Calu3 (cell line): ENCODE results near the gene GRK3. TPM values are rescaled to one million over a fixed set of nuclear protein-coding genes. Genes with fewer than 3 reads are reported as not detected.
A peak's percentile ranks its signal among the peaks of the same experiment; 100 is the strongest.

ENCODE experiments used
- BruUV-seq: library from RNA; stranded (reverse); fragments of 400-500 nt; replicated peaks from 2 replicates; lab custom pipeline; 2021; lab: Mats Ljungman, UMichigan
- CTCF ChIA-PET: fragments of 300-600 bp; sonication (Branson Sonifier 250); formaldehyde crosslinking; loops from one replicate; lab custom pipeline; 2022; ENCODE audit warnings: antibody characterized with exemption; lab: Charles Lee
- DNase-seq: peaks from one replicate; pipeline ENCODE4 v3.0.0; 2022
- H3K27ac Mint-ChIP-seq: one replicate; pipeline ENCODE4 v1.8.0; 2022; ENCODE audit warnings: mixed read lengths; ENCODE audit not compliant: unreplicated experiment
- H3K27me3 Mint-ChIP-seq: one replicate; pipeline ENCODE4 v1.8.0; 2022; ENCODE audit warnings: mixed read lengths; ENCODE audit not compliant: unreplicated experiment
- H3K36me3 Mint-ChIP-seq: one replicate; pipeline ENCODE4 v1.8.0; 2022; ENCODE audit warnings: mild to moderate bottlenecking, moderate library complexity, mixed read lengths; ENCODE audit not compliant: insufficient read depth, unreplicated experiment
- H3K4me1 Mint-ChIP-seq: one replicate; pipeline ENCODE4 v1.8.0; 2022; ENCODE audit warnings: mild to moderate bottlenecking, low read depth, mixed read lengths; ENCODE audit not compliant: unreplicated experiment
- H3K4me3 Mint-ChIP-seq: one replicate; pipeline ENCODE4 v1.8.0; 2022; ENCODE audit warnings: mild to moderate bottlenecking, low read depth, moderate library complexity, mixed read lengths; ENCODE audit not compliant: unreplicated experiment
- H3K9me3 Mint-ChIP-seq: one replicate; pipeline ENCODE4 v1.8.0; 2022; ENCODE audit warnings: low read depth, mixed read lengths; ENCODE audit not compliant: unreplicated experiment
- intact Hi-C: fragments of 100-400 bp; cut with micrococcal nuclease; formaldehyde crosslinking; loops from one replicate; pipeline ENCODE4 v1.10.0; 2022; ENCODE audit not compliant: unreplicated experiment
- total RNA-seq: library from RNA; stranded (reverse); gene quantifications from 2 replicates; pipeline ENCODE4 v1.2.3, GENCODE V29; 2022
- TF ChIP-seq, protein P1 (sequence below): fragments of 200-600 bp; IDR thresholded peaks from one replicate; pipeline ENCODE4 v1.8.0; 2022; ENCODE audit warnings: antibody characterized with exemption; ENCODE audit not compliant: unreplicated experiment

The GRK3 gene
- total RNA-seq, 1 experiment from 2014 or later, result 12.0 TPM

DNA sequence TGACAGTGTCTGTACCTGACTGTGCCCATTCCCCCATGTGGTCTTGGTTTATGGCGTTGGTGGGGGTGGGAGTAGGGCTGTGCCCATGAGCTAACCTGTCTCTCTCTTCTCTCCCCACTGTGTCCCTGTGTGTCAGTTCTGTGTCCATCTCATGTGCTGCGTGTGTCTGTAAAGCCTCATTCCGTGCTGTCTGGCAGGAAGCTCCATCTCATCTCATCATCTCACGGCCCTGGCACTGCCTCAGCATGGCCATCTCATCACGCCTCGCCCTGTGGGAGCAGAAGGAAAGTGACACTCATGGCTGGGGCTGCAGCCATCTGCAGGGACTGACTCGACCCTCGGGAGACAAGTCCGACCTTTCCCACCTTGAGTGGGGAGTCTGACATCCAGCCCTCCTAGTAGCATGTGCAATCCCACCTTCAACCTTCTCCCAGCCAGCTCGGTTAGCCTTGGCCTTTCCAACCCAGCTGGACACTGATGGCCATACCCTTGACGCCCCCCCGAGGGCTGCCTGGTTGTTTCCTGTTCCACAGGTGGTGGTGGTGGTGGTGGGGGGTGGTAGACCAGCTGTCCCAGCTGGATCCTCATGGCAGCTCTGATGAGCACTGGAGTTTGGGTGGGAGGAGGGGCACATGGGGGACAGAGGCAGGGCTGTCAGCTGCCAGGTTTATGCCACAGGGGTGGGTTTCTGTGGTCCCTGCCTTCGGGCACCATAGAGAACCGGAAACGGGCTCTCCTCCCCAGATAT lies 196.5 kb downstream of the GRK3 start:
- no peak overlapping the region for H3K4me3 Mint-ChIP-seq
- TF ChIP-seq, protein P1, sequence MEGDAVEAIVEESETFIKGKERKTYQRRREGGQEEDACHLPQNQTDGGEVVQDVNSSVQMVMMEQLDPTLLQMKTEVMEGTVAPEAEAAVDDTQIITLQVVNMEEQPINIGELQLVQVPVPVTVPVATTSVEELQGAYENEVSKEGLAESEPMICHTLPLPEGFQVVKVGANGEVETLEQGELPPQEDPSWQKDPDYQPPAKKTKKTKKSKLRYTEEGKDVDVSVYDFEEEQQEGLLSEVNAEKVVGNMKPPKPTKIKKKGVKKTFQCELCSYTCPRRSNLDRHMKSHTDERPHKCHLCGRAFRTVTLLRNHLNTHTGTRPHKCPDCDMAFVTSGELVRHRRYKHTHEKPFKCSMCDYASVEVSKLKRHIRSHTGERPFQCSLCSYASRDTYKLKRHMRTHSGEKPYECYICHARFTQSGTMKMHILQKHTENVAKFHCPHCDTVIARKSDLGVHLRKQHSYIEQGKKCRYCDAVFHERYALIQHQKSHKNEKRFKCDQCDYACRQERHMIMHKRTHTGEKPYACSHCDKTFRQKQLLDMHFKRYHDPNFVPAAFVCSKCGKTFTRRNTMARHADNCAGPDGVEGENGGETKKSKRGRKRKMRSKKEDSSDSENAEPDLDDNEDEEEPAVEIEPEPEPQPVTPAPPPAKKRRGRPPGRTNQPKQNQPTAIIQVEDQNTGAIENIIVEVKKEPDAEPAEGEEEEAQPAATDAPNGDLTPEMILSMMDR, result no peak
- intact Hi-C loops, result no loop called here
- peaks cover 3% of the 10 kb centered on the region for H3K27me3 Mint-ChIP-seq
- DNase-seq, result no peak
- CTCF ChIA-PET, result interaction anchor here (0.5 to 0.7 kb wide), 3 partner anchors 121 to 831 kb away, joined by 3 to 6 read pairs (median 3); no protein-coding TSS in a partner anchor
- H3K4me1 Mint-ChIP-seq, result peaks cover 25% of the 10 kb centered on the region
- H3K9me3 Mint-ChIP-seq, result peaks cover 4% of the 10 kb centered on the region
- no TSS peak for BruUV-seq
- H3K36me3 Mint-ChIP-seq, result peaks cover 12% of the 10 kb centered on the region
- H3K27ac Mint-ChIP-seq, result peak overlapping the region; percentile 84

DNA sequence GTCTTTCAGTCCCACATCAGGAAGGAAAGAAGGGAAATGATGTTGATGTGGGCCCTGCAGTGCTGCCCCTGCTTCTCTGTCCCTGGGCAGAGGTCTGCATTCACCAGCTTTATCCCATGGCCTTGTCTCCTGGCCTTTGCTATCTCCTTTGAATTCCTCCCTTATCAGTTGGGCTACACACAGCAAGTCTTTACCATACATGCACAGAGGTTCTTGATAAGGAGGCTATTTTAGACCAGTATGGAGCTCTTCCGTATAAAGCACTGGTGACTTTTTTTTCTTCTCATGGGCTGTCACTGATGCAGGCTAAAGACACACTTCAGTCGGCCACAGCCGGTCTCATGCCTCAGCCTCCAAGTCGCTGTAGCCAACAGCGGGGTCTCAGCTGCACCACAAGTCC lies 197.7 kb downstream of the GRK3 start:
- no peak for DNase-seq
- no peak overlapping the region for H3K4me3 Mint-ChIP-seq
- H3K27ac Mint-ChIP-seq, result no peak overlapping the region
- peaks cover 11% of the 10 kb centered on the region for H3K9me3 Mint-ChIP-seq
- H3K4me1 Mint-ChIP-seq, result peaks cover 25% of the 10 kb centered on the region
- peaks cover 12% of the 10 kb centered on the region for H3K36me3 Mint-ChIP-seq
- H3K27me3 Mint-ChIP-seq, result peaks cover 14% of the 10 kb centered on the region
- TF ChIP-seq, protein P1, result no peak
- CTCF ChIA-PET, result no interaction called here
- BruUV-seq, result no TSS peak
- intact Hi-C loops, result no loop called here

DNA sequence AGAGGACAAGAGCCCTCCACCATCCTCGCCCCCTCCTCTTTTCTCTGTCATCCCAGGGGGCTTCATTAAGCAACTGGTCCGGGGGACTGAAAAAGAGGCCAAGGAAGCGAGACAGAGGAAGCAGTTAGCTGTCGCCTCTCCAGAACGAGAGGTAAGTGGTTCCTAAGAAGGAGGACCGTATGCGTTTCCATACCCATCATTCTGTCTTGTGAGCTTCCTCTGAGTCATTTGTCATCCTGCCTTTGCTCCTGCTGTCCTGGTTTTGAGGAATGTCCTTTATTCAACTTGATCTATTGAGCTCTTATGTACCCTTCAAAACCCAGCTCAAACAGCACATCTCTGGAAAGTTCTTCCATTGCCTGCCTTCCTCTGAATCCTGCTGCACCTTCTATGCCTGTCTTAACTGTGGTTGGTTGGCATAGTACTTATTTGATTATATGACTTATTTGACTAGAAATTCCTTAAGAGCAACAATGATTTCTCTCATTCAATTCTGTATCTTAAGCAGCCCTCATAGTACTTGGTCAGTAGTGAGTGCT lies 198.8 kb downstream of the GRK3 start:
- CTCF ChIA-PET, result interaction anchor here (0.9 kb wide), 1 partner anchor 10 kb away, joined by 3 read pairs; no protein-coding TSS in a partner anchor
- peaks cover 23% of the 10 kb centered on the region for H3K4me1 Mint-ChIP-seq
- TF ChIP-seq, protein P1, result no peak
- no peak overlapping the region for H3K4me3 Mint-ChIP-seq
- H3K27ac Mint-ChIP-seq, result no peak overlapping the region
- peaks cover 11% of the 10 kb centered on the region for H3K9me3 Mint-ChIP-seq
- intact Hi-C loops, result no loop called here
- H3K27me3 Mint-ChIP-seq, result peaks cover 26% of the 10 kb centered on the region
- BruUV-seq, result no TSS peak
- no peak for DNase-seq
- H3K36me3 Mint-ChIP-seq, result peaks cover 12% of the 10 kb centered on the region

DNA sequence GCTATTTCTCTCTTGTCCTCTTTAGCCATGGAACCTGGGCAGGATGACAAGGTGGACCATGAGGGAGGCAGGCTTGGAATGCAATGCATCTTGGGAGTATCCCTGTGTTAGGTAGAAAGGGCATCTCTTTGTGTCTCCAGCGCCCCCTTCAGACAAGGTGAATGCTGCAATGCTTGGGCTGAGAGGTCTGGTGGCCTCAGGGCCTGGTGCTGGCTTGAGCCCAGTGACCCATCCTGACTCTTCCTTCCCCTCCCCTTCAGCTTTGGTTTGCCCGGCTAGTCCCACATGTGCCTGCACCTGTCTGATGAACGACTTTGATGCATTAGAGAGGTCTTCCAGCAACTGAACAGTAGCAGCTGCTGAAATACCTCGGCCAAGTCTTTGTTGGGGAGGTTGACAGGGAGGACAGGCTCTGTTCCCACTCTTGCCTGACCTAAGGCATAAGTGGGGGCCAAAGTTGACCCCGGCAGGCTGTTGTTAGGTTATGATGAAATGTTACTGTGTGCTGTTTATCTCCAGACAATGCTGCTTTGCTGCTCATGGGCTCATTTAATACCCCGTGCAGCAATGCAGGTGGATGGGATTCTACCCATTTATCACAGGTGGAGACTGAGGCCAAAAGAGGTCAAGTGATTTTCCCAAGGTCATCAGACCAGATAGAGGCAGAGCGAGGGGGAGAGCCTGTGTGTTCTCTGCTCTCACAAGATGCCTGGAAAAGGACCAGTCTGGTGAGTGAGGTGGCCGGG lies 200.0 kb downstream of the GRK3 start:
- no peak for DNase-seq
- Mint-ChIP-seq H3K9me3 (peaks cover 11% of the 10 kb centered on the region), H3K27me3 (peaks cover 37% of the 10 kb centered on the region), H3K4me3 (no peak overlapping the region), H3K36me3 (peaks cover 17% of the 10 kb centered on the region), H3K4me1 (peaks cover 17% of the 10 kb centered on the region), H3K27ac (no peak overlapping the region)
- no TSS peak for BruUV-seq
- TF ChIP-seq, protein P1, result no peak
- CTCF ChIA-PET, result no interaction called here
- intact Hi-C loops, result no loop called here
